GM06990 (cell line): ENCODE results near the gene ABCC4.

Experiments used
- DNase-seq: peaks from one replicate; pipeline ENCODE4 v3.0.0-alpha.2; 2011; ENCODE audit not compliant: insufficient read length; ENCODE audit errors: extremely low read depth
- H3K27me3 ChIP-seq: replicated peaks from 2 replicates; pipeline ENCODE4 v1.6.0; 2011; ENCODE audit warnings: low read length; ENCODE audit not compliant: control insufficient read depth, insufficient read depth
- H3K36me3 ChIP-seq: 2 replicates; pipeline ENCODE4 v1.5.1; 2011; ENCODE audit warnings: low read length; ENCODE audit not compliant: control insufficient read depth, insufficient read depth
- H3K4me3 ChIP-seq: replicated peaks from 2 replicates; pipeline ENCODE4 v1.5.1; 2011; ENCODE audit warnings: low read depth, mild to moderate bottlenecking, control low read depth, low read length
- CTCF ChIP-seq: IDR thresholded peaks from 2 replicates; pipeline ENCODE4 v1.5.1; 2011; ENCODE audit warnings: low read length, control low read depth, mild to moderate bottlenecking, inconsistent platforms; ENCODE audit not compliant: insufficient read depth, poor library complexity, severe bottlenecking

ABCC4 gene

GRCh38 chr13:95027638-95028037 is 273.6 kb downstream of the ABCC4 start:
- H3K27me3 ChIP-seq = no peaks in the 10 kb centered on the region
- H3K36me3 ChIP-seq = peaks cover 2% of the 10 kb centered on the region
- no peak overlapping the region for H3K4me3 ChIP-seq
- TF ChIP-seq CTCF = no peak
- no peak for DNase-seq

- no peak for DNase-seq
- no peak for TF ChIP-seq CTCF
- Histone ChIP-seq H3K4me3 (no peak overlapping the region), H3K27me3 (no peaks in the 10 kb centered on the region), H3K36me3 (peaks cover 2% of the 10 kb centered on the region)
Observed at GRCh38 chr13:95025116-95025515, 276.1 kb downstream of the ABCC4 start.

- Histone ChIP-seq H3K27me3 (no peaks in the 10 kb centered on the region), H3K36me3 (peaks cover 2% of the 10 kb centered on the region), H3K4me3 (no peak overlapping the region)
- no peak for TF ChIP-seq CTCF
- no peak for DNase-seq
Observed at GRCh38 chr13:95023405-95023804, 277.8 kb downstream of the ABCC4 start.

DNA sequence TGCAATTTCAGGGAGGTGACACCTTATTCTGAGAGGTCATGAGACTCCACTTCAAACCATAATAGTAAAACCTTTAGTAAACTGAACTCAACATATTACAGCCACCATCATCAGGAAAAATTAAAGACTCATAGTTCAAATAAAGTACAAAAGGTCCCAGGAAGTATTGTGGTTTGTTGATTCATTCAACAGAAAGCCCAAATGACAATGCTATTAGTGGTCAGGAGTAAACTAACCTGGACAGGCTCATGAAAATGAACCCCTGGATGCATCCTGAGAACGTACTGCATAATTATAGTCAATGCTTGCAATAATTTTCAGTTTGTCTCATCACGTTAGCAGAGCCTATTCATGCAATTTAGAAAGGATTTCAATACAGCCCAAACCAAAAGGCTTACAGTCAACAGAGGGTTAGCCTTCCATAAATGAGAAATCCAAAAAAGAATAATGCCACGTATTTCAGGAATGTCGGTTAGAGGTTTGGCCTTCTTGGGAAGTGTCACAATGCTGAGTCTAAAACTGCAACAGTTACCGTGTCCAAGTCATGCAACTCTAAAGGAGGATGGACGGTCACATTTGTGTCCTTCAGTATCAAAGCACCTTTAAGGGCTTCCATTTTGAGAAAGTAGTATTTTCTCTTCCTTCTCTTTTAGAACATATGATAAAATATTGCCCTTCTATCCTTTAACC is 280.8 kb downstream of the ABCC4 start:
- Histone ChIP-seq H3K27me3 (no peaks in the 10 kb centered on the region), H3K36me3 (peaks cover 2% of the 10 kb centered on the region), H3K4me3 (no peak overlapping the region)
- no peak for DNase-seq
- no peak for TF ChIP-seq CTCF

DNA sequence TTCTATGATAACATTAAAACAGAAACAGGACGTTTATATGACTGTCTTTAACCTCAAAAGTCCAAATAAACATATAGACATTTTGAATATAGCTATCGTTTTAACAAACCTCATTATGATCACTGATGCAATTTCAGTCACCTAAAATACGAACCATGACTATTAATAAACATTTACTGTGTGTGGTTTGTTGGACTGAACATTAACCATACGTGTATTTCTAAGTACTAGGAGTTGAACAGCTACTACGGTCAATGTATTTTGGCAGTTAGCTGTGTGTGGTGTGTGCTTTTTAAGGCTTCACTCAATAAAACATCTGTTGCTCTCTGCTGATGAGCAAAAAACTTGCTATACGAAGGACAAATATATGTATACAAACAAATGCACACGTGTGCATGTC is 281.4 kb downstream of the ABCC4 start:
- no peak overlapping the region for H3K4me3 ChIP-seq
- no peak for DNase-seq
- no peaks in the 10 kb centered on the region for H3K27me3 ChIP-seq
- TF ChIP-seq CTCF = no peak
- peaks cover 2% of the 10 kb centered on the region for H3K36me3 ChIP-seq

DNA sequence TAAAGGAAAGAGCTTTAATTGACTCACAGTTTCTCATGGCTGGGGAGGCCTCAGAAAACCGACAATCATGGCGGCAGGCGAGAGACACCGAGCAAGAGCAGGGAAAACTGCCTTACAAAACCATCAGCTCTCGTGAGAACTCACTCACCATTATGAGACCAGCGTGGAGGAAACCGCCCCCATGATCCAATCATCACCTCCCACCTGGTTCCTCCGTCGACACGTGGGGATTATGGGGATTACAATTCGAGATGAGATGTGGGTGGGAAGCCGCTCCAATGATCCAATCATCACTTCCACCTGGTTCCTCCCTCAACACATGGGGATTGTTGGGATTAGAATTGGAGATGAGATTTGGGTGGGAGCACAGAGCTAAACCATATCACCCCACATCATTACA is 293.9 kb downstream of the ABCC4 start:
- no peak overlapping the region for H3K4me3 ChIP-seq
- DNase-seq = no peak
- H3K36me3 ChIP-seq = no peaks in the 10 kb centered on the region
- TF ChIP-seq CTCF = no peak
- no peaks in the 10 kb centered on the region for H3K27me3 ChIP-seq
